ENCODE results near the gene PPFIBP1.

DNA sequence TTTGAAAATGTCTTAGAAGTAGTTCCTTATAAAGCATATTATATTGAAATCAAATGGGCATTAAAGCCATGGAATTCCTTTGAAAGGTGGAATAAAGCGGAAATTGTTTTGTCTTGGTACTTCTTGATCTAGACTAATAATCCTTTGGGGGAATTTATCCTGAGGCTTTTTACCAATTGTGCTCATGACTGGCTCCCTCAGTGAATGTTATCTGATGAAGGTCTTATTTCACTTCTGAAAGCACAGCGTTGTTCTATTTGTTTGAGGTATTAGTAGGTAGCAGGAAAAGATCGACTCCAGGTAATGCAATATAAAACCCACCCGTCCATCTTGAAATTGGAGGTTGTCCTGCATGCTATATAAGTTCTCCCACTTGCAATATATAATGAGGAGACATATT is 64.8 kb downstream of the PPFIBP1 start:
- no peak for TF ChIP-seq POLR2A (IDR thresholded peaks at IDR 0.05)
- TF ChIP-seq, protein P1, sequence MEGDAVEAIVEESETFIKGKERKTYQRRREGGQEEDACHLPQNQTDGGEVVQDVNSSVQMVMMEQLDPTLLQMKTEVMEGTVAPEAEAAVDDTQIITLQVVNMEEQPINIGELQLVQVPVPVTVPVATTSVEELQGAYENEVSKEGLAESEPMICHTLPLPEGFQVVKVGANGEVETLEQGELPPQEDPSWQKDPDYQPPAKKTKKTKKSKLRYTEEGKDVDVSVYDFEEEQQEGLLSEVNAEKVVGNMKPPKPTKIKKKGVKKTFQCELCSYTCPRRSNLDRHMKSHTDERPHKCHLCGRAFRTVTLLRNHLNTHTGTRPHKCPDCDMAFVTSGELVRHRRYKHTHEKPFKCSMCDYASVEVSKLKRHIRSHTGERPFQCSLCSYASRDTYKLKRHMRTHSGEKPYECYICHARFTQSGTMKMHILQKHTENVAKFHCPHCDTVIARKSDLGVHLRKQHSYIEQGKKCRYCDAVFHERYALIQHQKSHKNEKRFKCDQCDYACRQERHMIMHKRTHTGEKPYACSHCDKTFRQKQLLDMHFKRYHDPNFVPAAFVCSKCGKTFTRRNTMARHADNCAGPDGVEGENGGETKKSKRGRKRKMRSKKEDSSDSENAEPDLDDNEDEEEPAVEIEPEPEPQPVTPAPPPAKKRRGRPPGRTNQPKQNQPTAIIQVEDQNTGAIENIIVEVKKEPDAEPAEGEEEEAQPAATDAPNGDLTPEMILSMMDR (IDR thresholded peaks at IDR 0.05) = no peak
